DOHH2 (cell line): Measurements from ENCODE around the gene TNFRSF6B.

Experiments
- H3F3A ChIP-seq: fragments of 200-600 bp; sonication (generic), shearing (Covaris generic); 2 replicates; pipeline ENCODE4 v1.6.0; 2016; ENCODE audit warnings: antibody characterized with exemption, mild to moderate bottlenecking; ENCODE audit not compliant: control insufficient read depth, insufficient read depth
- H3K27ac ChIP-seq: fragments of 200-600 bp; sonication (generic); 2 replicates; pipeline ENCODE4 v1.5.1; 2014; ENCODE audit warnings: low read depth, mild to moderate bottlenecking, low read length, moderate library complexity
- H3K27me3 ChIP-seq: fragments of 200-600 bp; sonication (generic); 2 replicates; pipeline ENCODE4 v1.6.1; 2014; ENCODE audit warnings: mild to moderate bottlenecking, low read length, mixed read lengths; ENCODE audit not compliant: control insufficient read depth
- H3K36me3 ChIP-seq: fragments of 200-600 bp; sonication (generic); 2 replicates; pipeline ENCODE4 v1.6.1; 2014; ENCODE audit warnings: mild to moderate bottlenecking, low read length, moderate library complexity, mixed read lengths; ENCODE audit not compliant: control insufficient read depth
- H3K4me1 ChIP-seq: fragments of 200-600 bp; sonication (generic); 2 replicates; pipeline ENCODE4 v1.6.1; 2014; ENCODE audit warnings: mild to moderate bottlenecking, low read length, mixed read lengths; ENCODE audit not compliant: control insufficient read depth
- H3K4me2 ChIP-seq: fragments of 200-600 bp; sonication (generic); 2 replicates; pipeline ENCODE4 v1.6.0; 2014; ENCODE audit warnings: mild to moderate bottlenecking, low read length, moderate library complexity
- H3K4me3 ChIP-seq: fragments of 200-600 bp; sonication (generic); 2 replicates; pipeline ENCODE4 v1.5.1; 2014; ENCODE audit warnings: mild to moderate bottlenecking, low read length, mixed read lengths
- H3K79me2 ChIP-seq: fragments of 200-600 bp; sonication (generic); 2 replicates; pipeline ENCODE4 v1.6.1; 2014; ENCODE audit warnings: mild to moderate bottlenecking, low read length, mixed read lengths; ENCODE audit not compliant: control insufficient read depth
- H3K9me2 ChIP-seq: fragments of 200-600 bp; sonication (generic); replicated peaks from 2 replicates; pipeline ENCODE4 v1.6.1; 2014; ENCODE audit warnings: mild to moderate bottlenecking, low read length, mixed read lengths; ENCODE audit not compliant: control insufficient read depth
- H3K9me3 ChIP-seq: fragments of 200-600 bp; sonication (generic); 2 replicates; pipeline ENCODE4 v1.6.1; 2014; ENCODE audit warnings: antibody characterized with exemption, low read length, mixed read lengths; ENCODE audit not compliant: control insufficient read depth, insufficient read depth
- H4K20me1 ChIP-seq: fragments of 200-600 bp; sonication (generic); 2 replicates; pipeline ENCODE4 v1.6.0; 2014; ENCODE audit warnings: low read depth, mild to moderate bottlenecking, antibody characterized with exemption, low read length, moderate library complexity; ENCODE audit not compliant: control insufficient read depth, insufficient read depth
- CTCF ChIP-seq: fragments of 200-600 bp; sonication (generic); IDR thresholded peaks from one replicate; pipeline ENCODE4 v1.5.1; 2014; ENCODE audit warnings: antibody characterized with exemption, mild to moderate bottlenecking, low read depth, low read length; ENCODE audit not compliant: poor library complexity, severe bottlenecking
- EZH2phosphoT487 ChIP-seq: fragments of 200-600 bp; sonication (generic); IDR thresholded peaks from 2 replicates; pipeline ENCODE4 v1.6.1; 2017; ENCODE audit warnings: borderline replicate concordance, mild to moderate bottlenecking, antibody characterized with exemption, low read length, moderate library complexity, mixed read lengths

The TNFRSF6B gene

GRCh38 chr20:63703471-63703975 lies 7.1 kb downstream of the TNFRSF6B start:
- no peak for TF ChIP-seq EZH2phosphoT487
- no peak for TF ChIP-seq CTCF
- peaks cover 19% of the 10 kb centered on the region for H3K4me1 ChIP-seq
- no peaks in the 10 kb centered on the region for H3F3A ChIP-seq
- no peak overlapping the region for H3K27ac ChIP-seq
- H3K4me2 ChIP-seq, result no peak overlapping the region
- H3K36me3 ChIP-seq, result peaks cover 37% of the 10 kb centered on the region
- no peak overlapping the region for H3K4me3 ChIP-seq
- H3K9me2 ChIP-seq, result no peaks in the 10 kb centered on the region
- peaks cover 10% of the 10 kb centered on the region for H4K20me1 ChIP-seq
- no peaks in the 10 kb centered on the region for H3K9me3 ChIP-seq
- H3K79me2 ChIP-seq, result peaks cover 36% of the 10 kb centered on the region
- no peaks in the 10 kb centered on the region for H3K27me3 ChIP-seq

GRCh38 chr20:63703976-63704748 lies 7.7 kb downstream of the TNFRSF6B start:
- Histone ChIP-seq H3K9me2 (no peaks in the 10 kb centered on the region), H3K4me1 (peaks cover 20% of the 10 kb centered on the region), H3K36me3 (peaks cover 44% of the 10 kb centered on the region), H3F3A (no peaks in the 10 kb centered on the region), H3K27ac (no peak overlapping the region), H3K9me3 (no peaks in the 10 kb centered on the region), H3K4me3 (no peak overlapping the region), H3K4me2 (no peak overlapping the region), H3K79me2 (peaks cover 43% of the 10 kb centered on the region), H3K27me3 (no peaks in the 10 kb centered on the region), H4K20me1 (peaks cover 14% of the 10 kb centered on the region)
- TF ChIP-seq CTCF (no peak), EZH2phosphoT487 (no peak)

GRCh38 chr20:63704749-63705117 lies 8.3 kb downstream of the TNFRSF6B start:
- Histone ChIP-seq H3K9me3 (no peaks in the 10 kb centered on the region), H3K4me1 (peaks cover 18% of the 10 kb centered on the region), H3K27me3 (no peaks in the 10 kb centered on the region), H3K4me3 (no peak overlapping the region), H3F3A (no peaks in the 10 kb centered on the region), H3K36me3 (peaks cover 48% of the 10 kb centered on the region), H4K20me1 (peaks cover 14% of the 10 kb centered on the region), H3K79me2 (peaks cover 48% of the 10 kb centered on the region), H3K9me2 (no peaks in the 10 kb centered on the region), H3K4me2 (no peak overlapping the region), H3K27ac (no peak overlapping the region)
- TF ChIP-seq CTCF, result no peak
- TF ChIP-seq EZH2phosphoT487, result no peak
